HG02840 (cell line): ENCODE results near the gene PTCHD4.

Experiments
- ATAC-seq: cut with Tn5 transposase; IDR thresholded peaks from one replicate; pipeline ENCODE4 v1.9.1; 2021; ENCODE audit warnings: mild to moderate bottlenecking, moderate library complexity, moderate number of reproducible peaks; ENCODE audit not compliant: unreplicated experiment, low FRiP score

The PTCHD4 gene

GRCh38 chr6:48100588-48100895 is 10.5 kb downstream of the PTCHD4 start:
- no peak for ATAC-seq

DNA sequence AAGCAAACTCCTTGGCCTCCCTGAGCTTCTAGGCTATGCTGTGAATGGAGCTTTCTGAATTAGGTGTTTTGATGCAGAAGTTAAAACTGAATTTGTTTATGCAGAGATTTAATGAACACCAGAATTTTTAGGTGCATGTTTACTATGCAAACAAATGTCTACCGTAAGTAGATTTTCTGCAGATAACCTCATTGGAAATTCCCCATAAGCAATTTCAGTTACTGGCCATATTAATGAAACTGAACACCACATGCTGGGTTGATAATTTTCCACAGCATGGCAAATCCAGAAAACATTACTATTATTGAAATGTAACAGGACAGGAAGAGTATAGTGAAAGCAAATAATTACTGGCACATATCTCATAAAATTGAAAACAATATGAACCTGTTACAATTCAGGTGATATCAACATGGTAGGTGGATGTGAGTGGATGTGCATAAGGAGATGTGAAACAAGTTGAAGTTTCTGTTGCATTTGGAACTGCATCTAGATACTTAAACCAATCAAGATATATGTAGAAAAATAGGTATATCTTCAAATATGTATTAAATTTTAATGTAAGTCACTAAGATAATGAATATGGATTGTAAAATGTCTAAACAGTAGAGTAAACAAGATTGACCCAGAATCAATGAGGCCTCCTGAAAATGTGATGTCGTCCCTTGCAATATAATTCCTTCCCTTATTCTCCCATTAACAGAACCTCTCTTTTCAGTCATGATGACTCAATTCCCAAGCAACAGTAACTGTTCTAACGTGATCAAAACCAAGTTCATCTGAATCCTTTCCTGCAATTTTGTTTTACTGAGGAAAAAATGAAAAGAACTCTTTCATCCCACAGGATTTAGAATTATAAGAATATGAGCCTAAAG is 11.0 kb downstream of the PTCHD4 start:
- ATAC-seq: no peak

DNA sequence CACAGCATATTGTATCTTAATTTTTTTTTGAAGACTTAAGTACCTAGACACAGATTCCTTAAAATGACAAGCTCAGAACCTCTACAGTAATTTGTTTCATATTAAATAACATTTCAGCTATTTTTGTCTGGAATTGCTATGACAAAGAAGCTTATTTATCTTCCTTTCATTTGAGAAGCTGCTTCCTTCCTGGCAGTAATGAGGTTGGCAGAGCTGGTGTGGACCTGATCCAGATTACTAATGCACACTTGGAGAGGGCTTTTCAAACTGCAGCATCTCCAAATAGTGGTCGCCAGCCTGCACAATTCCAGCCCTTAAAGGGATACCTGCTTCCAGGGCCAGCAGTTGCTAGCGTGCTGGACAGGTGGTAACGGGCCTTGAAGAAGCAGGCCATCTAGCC is 12.1 kb downstream of the PTCHD4 start:
- ATAC-seq: no peak

GRCh38 chr6:48092550-48093217 is 18.3 kb downstream of the PTCHD4 start:
- ATAC-seq: no peak

DNA sequence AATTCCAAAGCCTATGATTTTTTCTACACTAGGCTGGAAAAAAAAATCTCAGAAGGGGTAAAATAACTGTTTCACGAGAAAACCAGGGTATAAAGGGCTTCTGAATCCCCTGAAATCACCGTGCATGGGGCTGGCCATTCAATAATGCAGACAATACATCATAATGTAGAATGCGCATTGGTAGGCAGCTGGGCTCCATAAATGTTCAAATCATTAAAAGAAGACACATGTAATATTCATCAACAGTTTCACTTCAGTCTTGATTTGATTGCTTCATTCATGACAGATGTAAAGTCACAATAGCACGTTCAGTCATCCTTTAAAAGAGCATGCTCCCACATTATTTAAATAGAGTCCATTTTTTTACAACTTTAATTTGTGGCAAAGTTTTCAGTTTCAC is 20.5 kb downstream of the PTCHD4 start:
- ATAC-seq: no peak

GRCh38 chr6:48087448-48087847 is 23.5 kb downstream of the PTCHD4 start:
- ATAC-seq: no peak

DNA sequence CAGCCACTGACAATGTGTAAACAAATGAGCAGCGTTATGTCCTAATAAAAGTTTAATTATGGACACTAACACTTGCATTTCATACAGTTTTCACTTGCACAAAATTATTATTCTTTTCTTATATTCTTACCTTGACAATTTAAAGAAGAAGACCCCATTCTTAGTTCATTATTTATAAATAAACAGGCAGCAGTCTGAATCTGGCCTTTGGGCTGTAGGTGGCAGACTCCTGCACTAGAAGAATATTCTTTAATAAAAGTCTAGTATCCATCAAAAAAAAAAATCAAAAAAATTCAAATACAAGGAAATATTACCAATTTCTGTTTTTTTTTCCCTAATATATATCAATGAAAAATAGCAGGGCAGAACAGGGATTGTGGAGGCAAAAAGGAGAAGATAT is 24.8 kb downstream of the PTCHD4 start:
- ATAC-seq: no peak

- ATAC-seq: no peak
Observed at GRCh38 chr6:48085131-48085741, 25.8 kb downstream of the PTCHD4 start.

DNA sequence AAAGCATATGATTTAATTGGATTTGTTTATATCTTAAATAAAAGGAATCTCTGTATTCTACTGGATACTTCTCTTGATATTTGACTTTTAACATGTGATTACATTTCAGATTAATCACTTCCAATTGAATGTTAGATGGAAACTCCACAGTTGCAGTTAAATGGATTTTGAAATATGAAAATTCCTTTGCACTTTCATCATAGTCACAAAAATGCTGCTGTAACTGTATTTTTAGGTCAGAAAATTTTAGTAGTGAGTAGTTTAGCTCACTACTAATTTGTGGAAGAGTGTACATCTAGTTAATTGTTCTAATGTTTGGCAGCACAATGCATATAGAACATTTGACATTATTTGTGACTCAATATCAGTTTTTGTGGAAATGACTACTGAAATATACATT is 26.8 kb downstream of the PTCHD4 start:
- ATAC-seq: no peak

DNA sequence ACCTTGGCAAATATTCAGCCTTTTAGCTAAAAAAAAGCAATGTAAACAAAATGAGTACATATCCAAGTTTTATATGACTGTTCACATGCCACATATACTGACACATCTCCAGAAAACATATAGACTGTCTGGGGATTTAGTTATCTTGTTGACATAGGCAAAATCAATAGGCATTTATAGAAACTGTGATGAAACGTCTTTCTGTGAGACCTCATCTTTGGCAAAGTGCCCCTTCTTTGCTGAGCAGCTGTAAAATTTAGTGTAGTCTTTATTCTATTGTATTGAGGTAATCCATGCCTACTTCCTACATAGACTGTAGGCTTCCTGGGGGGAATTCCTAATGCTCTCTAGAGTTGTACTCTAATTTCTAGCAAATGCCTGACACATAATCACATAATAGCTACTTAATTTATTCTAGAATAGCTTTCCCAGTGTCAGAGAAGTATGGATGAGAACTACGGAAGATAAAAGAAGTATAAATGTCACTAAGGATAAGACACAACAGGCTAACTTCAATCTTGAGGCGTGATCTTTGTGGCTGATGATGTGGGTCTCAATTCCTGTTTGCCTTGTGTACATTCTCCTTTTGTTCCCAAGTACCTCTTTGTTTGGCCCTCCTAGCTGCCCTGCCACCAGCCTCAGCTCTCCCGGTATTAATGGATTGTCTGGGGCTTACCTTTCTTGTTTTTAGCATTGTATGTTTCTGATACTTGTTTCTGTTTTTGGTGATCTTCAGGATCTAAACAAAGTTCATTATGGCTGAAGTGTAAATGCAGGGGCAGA is 30.6 kb downstream of the PTCHD4 start:
- ATAC-seq: no peak

- no peak for ATAC-seq
Observed at GRCh38 chr6:48078120-48078519, 32.9 kb downstream of the PTCHD4 start.

- ATAC-seq: no peak
Observed at GRCh38 chr6:48075181-48075580, 35.8 kb downstream of the PTCHD4 start.

GRCh38 chr6:48073976-48074767 is 36.8 kb downstream of the PTCHD4 start:
- ATAC-seq: no peak

DNA sequence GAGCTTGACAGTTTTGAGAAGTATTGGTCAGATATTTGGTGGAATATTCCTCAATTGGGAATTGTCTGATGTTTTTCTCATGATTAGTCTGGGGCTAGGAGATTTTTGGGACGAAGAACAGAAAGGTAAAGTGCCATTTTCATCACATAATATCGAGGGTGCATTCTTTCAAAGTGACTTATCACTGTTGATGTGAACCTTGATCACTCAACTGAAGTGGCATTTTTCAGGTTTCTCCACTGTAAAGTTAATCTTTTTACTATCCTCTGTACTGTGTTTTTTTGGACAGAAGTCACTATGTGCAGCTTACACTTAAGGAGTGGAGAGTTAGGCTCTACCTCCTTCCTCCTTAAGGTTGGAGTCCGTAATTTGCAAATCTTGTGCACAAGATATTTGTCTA is 39.2 kb downstream of the PTCHD4 start:
- ATAC-seq: no peak

GRCh38 chr6:48069280-48069679 is 41.7 kb downstream of the PTCHD4 start:
- ATAC-seq: no peak

GRCh38 chr6:48068278-48069251 is 42.4 kb downstream of the PTCHD4 start:
- no peak for ATAC-seq

DNA sequence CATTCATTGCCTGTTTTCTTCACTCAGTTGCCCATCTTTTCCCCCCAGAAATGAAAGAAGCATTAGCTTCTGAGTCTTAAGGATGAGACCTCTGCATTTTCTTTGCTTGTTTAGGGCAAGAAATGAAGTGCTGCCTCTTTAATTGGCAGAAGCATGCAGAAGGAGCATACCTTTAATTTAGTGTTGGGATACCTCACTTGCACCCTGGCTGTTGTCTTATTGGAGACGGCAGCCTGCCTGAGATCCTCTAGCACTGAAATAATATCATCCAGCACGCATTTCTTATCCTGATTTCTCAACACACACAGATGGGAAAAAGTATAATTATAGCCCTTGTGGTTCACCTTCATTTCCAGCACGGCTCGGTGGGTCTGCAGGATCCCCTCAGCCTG is 43.1 kb downstream of the PTCHD4 start:
- no peak for ATAC-seq

DNA sequence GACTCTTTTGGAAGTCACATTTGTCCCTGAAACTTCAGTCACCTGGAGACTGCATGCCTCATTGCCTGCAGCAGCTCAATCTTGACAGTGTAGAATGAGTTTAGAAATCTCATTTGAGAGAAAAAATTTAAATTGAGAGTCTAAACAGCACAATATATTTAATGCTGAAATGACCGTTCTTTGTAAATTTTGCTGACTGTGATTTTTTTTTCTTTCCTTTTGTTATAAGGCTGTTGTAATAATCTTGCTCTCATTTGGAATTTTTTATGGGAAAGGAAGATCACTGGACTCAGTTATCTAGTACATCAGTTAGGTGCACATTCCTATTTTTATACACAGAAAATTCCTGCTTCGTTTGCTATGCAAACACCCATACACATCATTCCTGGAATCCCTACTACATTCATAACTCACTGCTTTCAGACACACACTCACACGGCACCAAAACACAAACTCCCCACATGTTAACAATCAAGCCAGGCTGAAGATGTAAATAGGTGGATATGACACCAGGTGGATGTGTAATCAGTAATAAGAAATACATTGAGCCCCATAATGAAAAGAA is 43.8 kb downstream of the PTCHD4 start:
- ATAC-seq: no peak
